WERI-Rb-1 (cell line): ENCODE data around the gene OTOGL.
"Not testable (repeated sequence)": the region's sequence is repeated elsewhere in the genome, so short reads cannot be mapped to it uniquely, and the experiment has no call there.

Experiments
- DNase-seq: peaks from one replicate; pipeline ENCODE4 v3.0.0-alpha.2; 2020
- H3K27ac ChIP-seq: fragments of 250-450 bp; sonication (Bioruptor Pico); 2 replicates; pipeline ENCODE4 v1.5.1; 2020; ENCODE audit warnings: mild to moderate bottlenecking, moderate library complexity
- H3K27me3 ChIP-seq: fragments of 250-450 bp; sonication (Bioruptor Pico); 2 replicates; pipeline ENCODE4 v1.5.1; 2021; ENCODE audit warnings: mild to moderate bottlenecking, low read depth, moderate library complexity; ENCODE audit not compliant: insufficient read depth, severe bottlenecking
- H3K36me3 ChIP-seq: fragments of 250-450 bp; sonication (Bioruptor Pico); 2 replicates; pipeline ENCODE4 v1.5.1; 2020; ENCODE audit warnings: mild to moderate bottlenecking, moderate library complexity
- H3K4me3 ChIP-seq: 2 replicates; pipeline ENCODE4 v1.5.1; 2011; ENCODE audit warnings: low read depth, mild to moderate bottlenecking, control low read depth, low read length
- H3K9me3 ChIP-seq: fragments of 250-450 bp; sonication (Bioruptor Pico); 2 replicates; pipeline ENCODE4 v1.5.1; 2021; ENCODE audit warnings: mild to moderate bottlenecking, moderate library complexity; ENCODE audit not compliant: severe bottlenecking
- CTCF ChIP-seq: IDR thresholded peaks from 2 replicates; pipeline ENCODE4 v1.5.1; 2011; ENCODE audit warnings: low read depth, mild to moderate bottlenecking, control low read depth, inconsistent platforms, low read length

Gene OTOGL

DNA sequence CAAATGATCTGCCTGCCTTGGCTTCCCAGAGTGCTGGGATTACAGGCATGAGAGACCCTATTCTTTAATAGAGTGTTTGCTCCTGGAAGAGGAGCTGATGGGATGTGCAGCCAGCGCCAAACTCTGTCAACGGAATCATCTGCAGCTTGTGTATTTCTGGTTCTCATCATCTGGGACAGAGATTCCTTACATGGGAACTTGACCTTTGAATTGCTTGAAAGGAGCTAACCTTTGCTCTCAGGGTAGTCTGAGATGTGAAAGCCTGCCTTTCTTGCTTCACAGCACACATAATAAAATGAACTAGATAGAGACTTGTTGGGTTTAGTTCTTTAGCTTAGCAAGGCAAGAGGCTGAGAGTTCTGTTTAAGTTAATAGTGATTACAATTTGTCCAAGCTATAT, 120.0 kb downstream of the OTOGL start:
- no peak for DNase-seq
- TF ChIP-seq CTCF, result no peak
- Histone ChIP-seq H3K9me3 (no peaks in the 10 kb centered on the region), H3K27ac (no peak overlapping the region), H3K27me3 (no peaks in the 10 kb centered on the region), H3K4me3 (no peak overlapping the region), H3K36me3 (no peaks in the 10 kb centered on the region)

GRCh38 chr12:80222261-80222660, 122.9 kb downstream of the OTOGL start:
- no peak for TF ChIP-seq CTCF
- H3K27me3 ChIP-seq, result no peaks in the 10 kb centered on the region
- no peaks in the 10 kb centered on the region for H3K9me3 ChIP-seq
- H3K4me3 ChIP-seq, result no peak overlapping the region
- no peaks in the 10 kb centered on the region for H3K36me3 ChIP-seq
- no peak overlapping the region for H3K27ac ChIP-seq
- DNase-seq, result no peak

DNA sequence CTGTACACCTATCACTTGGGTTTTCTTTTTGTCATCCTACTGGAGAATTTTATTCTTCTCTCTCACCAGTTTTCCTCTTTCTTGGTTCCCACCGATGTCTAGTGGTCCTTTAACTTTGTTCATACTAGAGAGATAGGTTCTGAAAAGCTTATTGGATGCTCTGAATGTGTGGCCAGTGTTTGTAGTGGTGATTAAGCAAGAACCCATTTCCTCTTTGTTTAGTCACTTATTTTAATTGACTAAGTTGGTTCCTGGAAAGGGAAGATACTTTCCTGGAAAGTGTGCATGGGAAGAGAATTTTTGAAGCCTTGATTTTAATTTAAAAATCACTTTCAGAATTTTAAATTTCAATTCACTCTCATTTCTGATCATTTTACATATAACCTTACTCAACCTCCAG, 127.2 kb downstream of the OTOGL start:
- Histone ChIP-seq H3K9me3 (no peaks in the 10 kb centered on the region), H3K27ac (no peak overlapping the region), H3K4me3 (no peak overlapping the region), H3K36me3 (no peaks in the 10 kb centered on the region), H3K27me3 (no peaks in the 10 kb centered on the region)
- DNase-seq, result no peak
- TF ChIP-seq CTCF, result no peak

- H3K36me3 ChIP-seq, DNase-seq, H3K4me3 ChIP-seq, H3K27me3 ChIP-seq, H3K27ac ChIP-seq, H3K9me3 ChIP-seq: not testable (repeated sequence)
These were observed 128.6 kb downstream of the OTOGL start for GRCh38 chr12:80227904-80228303.

GRCh38 chr12:80230068-80230467, 130.7 kb downstream of the OTOGL start:
- Histone ChIP-seq H3K27ac (no peak overlapping the region), H3K36me3 (no peaks in the 10 kb centered on the region), H3K27me3 (no peaks in the 10 kb centered on the region), H3K4me3 (no peak overlapping the region), H3K9me3 (no peaks in the 10 kb centered on the region)
- TF ChIP-seq CTCF, result no peak
- DNase-seq, result no peak

GRCh38 chr12:80232837-80233236, 133.5 kb downstream of the OTOGL start:
- DNase-seq, result no peak
- Histone ChIP-seq H3K4me3 (no peak overlapping the region), H3K27me3 (no peaks in the 10 kb centered on the region), H3K9me3 (no peaks in the 10 kb centered on the region), H3K27ac (no peak overlapping the region), H3K36me3 (no peaks in the 10 kb centered on the region)
- no peak for TF ChIP-seq CTCF
